ENCODE data around the gene CAMK1D. TPM values are rescaled to one million over a fixed set of nuclear protein-coding genes. Genes with fewer than 3 reads are reported as not detected.

CAMK1D gene
- total RNA-seq, 6 experiments from 2014 or later: 5.3 to 10.8 (median 9.5) TPM

- DNase-seq: no peak
- intact Hi-C loops (cut with DNase I): no loop called here
- Histone ChIP-seq H3K4me3 (no peak overlapping the region), H3K4me1 (no peaks in the 10 kb centered on the region), H3K36me3 (no peaks in the 10 kb centered on the region), H3K27ac (no peak overlapping the region), H3K27me3 (no peaks in the 10 kb centered on the region), H3K9me3 (no peaks in the 10 kb centered on the region)
- ATAC-seq: no peak
- no peak for TF ChIP-seq POLR2A (IDR thresholded peaks at IDR 0.05)
- TF ChIP-seq, protein P1, sequence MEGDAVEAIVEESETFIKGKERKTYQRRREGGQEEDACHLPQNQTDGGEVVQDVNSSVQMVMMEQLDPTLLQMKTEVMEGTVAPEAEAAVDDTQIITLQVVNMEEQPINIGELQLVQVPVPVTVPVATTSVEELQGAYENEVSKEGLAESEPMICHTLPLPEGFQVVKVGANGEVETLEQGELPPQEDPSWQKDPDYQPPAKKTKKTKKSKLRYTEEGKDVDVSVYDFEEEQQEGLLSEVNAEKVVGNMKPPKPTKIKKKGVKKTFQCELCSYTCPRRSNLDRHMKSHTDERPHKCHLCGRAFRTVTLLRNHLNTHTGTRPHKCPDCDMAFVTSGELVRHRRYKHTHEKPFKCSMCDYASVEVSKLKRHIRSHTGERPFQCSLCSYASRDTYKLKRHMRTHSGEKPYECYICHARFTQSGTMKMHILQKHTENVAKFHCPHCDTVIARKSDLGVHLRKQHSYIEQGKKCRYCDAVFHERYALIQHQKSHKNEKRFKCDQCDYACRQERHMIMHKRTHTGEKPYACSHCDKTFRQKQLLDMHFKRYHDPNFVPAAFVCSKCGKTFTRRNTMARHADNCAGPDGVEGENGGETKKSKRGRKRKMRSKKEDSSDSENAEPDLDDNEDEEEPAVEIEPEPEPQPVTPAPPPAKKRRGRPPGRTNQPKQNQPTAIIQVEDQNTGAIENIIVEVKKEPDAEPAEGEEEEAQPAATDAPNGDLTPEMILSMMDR (IDR thresholded peaks at IDR 0.05): no peak
- no CpG with 5 or more reads among the region's 10 CpGs for WGBS (ENCODE audit: insufficient coverage, low coverage, low lambda C conversion rate, missing lambda C conversion rate)
Observed at GRCh38 chr10:12832096-12832495, 482.7 kb downstream of the CAMK1D start.

DNA sequence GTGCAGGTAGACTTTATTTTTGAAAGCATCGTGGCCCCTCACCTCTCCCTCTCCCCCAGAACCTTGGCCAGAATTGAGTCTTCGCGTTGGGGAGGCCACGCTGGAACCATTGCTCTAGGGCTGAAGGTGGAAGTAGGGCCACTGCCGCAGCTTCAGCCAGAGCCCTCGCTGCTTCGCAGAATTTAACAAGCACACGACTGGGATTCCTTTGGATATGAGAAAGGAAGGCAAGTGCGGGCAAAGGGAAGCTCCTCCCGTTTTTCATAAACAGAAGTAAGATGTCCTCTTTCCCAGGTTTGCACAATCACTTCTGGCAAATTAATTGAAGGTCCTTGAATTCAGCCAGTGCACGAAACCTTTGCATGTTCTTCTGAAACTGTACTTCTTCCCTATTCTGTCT, 484.1 kb downstream of the CAMK1D start:
- Histone ChIP-seq H3K9me3 (no peaks in the 10 kb centered on the region), H3K4me1 (no peaks in the 10 kb centered on the region), H3K36me3 (no peaks in the 10 kb centered on the region), H3K27ac (no peak overlapping the region), H3K27me3 (no peaks in the 10 kb centered on the region), H3K4me3 (no peak overlapping the region)
- WGBS (ENCODE audit: insufficient coverage, low coverage, low lambda C conversion rate, missing lambda C conversion rate): 84% methylated on average over 5 of the region's 11 CpGs
- no peak for DNase-seq
- TF ChIP-seq, protein P1 (IDR thresholded peaks at IDR 0.05): no peak
- TF ChIP-seq POLR2A (IDR thresholded peaks at IDR 0.05): no peak
- ATAC-seq: no peak
- intact Hi-C loops (cut with DNase I): no loop called here

DNA sequence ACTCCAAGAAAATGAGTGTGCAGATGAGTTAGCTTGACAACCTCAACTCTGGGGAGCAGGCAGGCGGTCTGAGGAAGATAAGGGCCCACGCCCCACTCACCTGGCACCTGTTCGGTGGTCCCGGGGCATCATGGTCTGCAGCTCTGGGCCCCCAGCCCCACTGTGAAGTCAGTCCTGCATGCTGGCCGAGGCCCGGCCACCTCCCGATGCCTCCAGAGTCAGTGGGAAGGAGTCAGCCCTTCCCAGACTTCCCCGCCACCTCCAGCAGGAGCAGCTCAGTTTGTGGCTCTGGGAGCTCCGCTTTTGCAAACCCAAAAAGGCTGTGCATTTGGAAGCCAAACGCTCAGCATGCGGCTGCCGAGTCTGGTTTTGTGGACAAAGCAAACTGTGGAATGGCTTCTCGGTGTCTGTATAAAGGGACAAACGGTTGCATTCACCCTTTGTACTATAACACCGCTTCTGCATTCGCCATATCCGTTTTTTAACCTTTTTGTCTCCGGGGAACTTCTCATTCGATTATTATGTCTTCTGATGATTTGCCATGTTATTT, 484.8 kb downstream of the CAMK1D start:
- TF ChIP-seq, protein P1 (IDR thresholded peaks at IDR 0.05): no peak
- TF ChIP-seq POLR2A (IDR thresholded peaks at IDR 0.05): no peak
- 72% methylated on average over 7 of the region's 19 CpGs for WGBS (ENCODE audit: insufficient coverage, low coverage, low lambda C conversion rate, missing lambda C conversion rate)
- no peak overlapping the region for H3K4me3 ChIP-seq
- no peak for DNase-seq
- H3K4me1 ChIP-seq: no peaks in the 10 kb centered on the region
- H3K27me3 ChIP-seq: no peaks in the 10 kb centered on the region
- H3K36me3 ChIP-seq: no peaks in the 10 kb centered on the region
- H3K9me3 ChIP-seq: no peaks in the 10 kb centered on the region
- intact Hi-C loops (cut with DNase I): no loop called here
- H3K27ac ChIP-seq: no peak overlapping the region
- ATAC-seq: peak in 1 of 4 donors; percentile 22

DNA sequence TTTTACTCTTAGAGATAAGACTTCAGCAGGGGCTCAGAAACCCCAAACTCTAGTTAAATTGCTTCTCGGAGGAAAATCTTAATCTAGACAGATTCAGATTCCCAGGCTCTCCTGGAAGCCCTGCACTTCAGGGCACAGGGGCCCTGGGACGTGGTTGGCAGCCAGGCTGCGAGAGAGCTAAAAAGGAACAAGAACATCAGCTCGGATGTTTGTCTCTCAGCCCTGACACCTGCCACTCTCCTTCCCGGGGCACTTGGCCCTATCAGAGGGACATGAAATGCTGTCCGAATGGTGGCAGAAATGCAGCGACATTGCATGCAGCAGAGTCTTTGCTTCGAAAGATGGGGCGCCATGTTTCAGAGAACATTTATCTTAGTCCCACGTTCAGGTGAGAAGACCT, 485.4 kb downstream of the CAMK1D start:
- ATAC-seq: no peak

More for the DNA sequence above, 485.4 kb downstream of the CAMK1D start:
- H3K4me3 ChIP-seq: no peak overlapping the region
- H3K9me3 ChIP-seq: no peaks in the 10 kb centered on the region
- no peaks in the 10 kb centered on the region for H3K27me3 ChIP-seq
- no peak for DNase-seq
- 63% methylated on average over 10 of the region's 10 CpGs for WGBS (ENCODE audit: insufficient coverage, low coverage, low lambda C conversion rate, missing lambda C conversion rate)
- TF ChIP-seq, protein P1 (IDR thresholded peaks at IDR 0.05): no peak
- no peak for TF ChIP-seq POLR2A (IDR thresholded peaks at IDR 0.05)
- intact Hi-C loops (cut with DNase I): no loop called here
- no peak overlapping the region for H3K27ac ChIP-seq
- no peaks in the 10 kb centered on the region for H3K36me3 ChIP-seq
- H3K4me1 ChIP-seq: no peaks in the 10 kb centered on the region

Data from right lobe of liver (tissue), 6 donors.